ENCODE data around the gene DEXI.

DEXI gene

GRCh38 chr16:10892782-10893318, 49.4 kb downstream of the DEXI start:
- DNase-seq, result no peak

GRCh38 chr16:10889855-10890254, 52.4 kb downstream of the DEXI start:
- DNase-seq, result no peak

GRCh38 chr16:10888320-10888937, 53.8 kb downstream of the DEXI start:
- DNase-seq, result no peak

- DNase-seq, result no peak
These were observed 57.0 kb downstream of the DEXI start for GRCh38 chr16:10885246-10885645.

GRCh38 chr16:10883004-10883403, 59.3 kb downstream of the DEXI start:
- no peak for DNase-seq

- DNase-seq, result no peak
These were observed 60.7 kb downstream of the DEXI start for GRCh38 chr16:10881479-10882030.

- no peak for DNase-seq
These were observed 61.4 kb downstream of the DEXI start for GRCh38 chr16:10880594-10881452.

- no peak for DNase-seq
These were observed 62.3 kb downstream of the DEXI start for GRCh38 chr16:10879681-10880589.

Data from fibroblast of skin of back (primary cell).